RWPE2 (cell line): Measurements from ENCODE around the gene AMPH.

ENCODE experiments used
- ATAC-seq: fragments of 200-7000 bp; cut with Tn5 transposase; 3 replicates; pipeline ENCODE4 v1.9.1; 2021; ENCODE audit warnings: low read depth
- DNase-seq: peaks from one replicate; pipeline ENCODE4 v3.0.0-alpha.2; 2020; ENCODE audit warnings: low spot score
- H3K27ac ChIP-seq: fragments of 450-650 bp; 2 replicates; pipeline ENCODE4 v1.5.1; 2017; ENCODE audit warnings: mild to moderate bottlenecking; ENCODE audit not compliant: poor library complexity, severe bottlenecking
- H3K27me3 ChIP-seq: fragments of 250-450 bp; sonication (Bioruptor Pico); 2 replicates; pipeline ENCODE4 v1.5.1; 2021; ENCODE audit warnings: mild to moderate bottlenecking, moderate library complexity; ENCODE audit not compliant: insufficient read depth, poor library complexity, severe bottlenecking
- H3K36me3 ChIP-seq: fragments of 250-450 bp; sonication (Bioruptor Pico); 2 replicates; pipeline ENCODE4 v1.5.1; 2020; ENCODE audit warnings: low read depth, mild to moderate bottlenecking, moderate library complexity
- H3K4me1 ChIP-seq: fragments of 250-450 bp; sonication (Bioruptor Pico); 2 replicates; pipeline ENCODE4 v1.5.1; 2021; ENCODE audit warnings: mild to moderate bottlenecking, moderate library complexity; ENCODE audit not compliant: insufficient read depth, poor library complexity, severe bottlenecking
- H3K4me3 ChIP-seq: fragments of 250-450 bp; sonication (Bioruptor Pico); 2 replicates; pipeline ENCODE4 v1.5.1; 2021; ENCODE audit warnings: mild to moderate bottlenecking, moderate library complexity; ENCODE audit not compliant: severe bottlenecking
- H3K9me3 ChIP-seq: fragments of 250-450 bp; sonication (Bioruptor Pico); 2 replicates; pipeline ENCODE4 v1.5.1; 2021; ENCODE audit warnings: mild to moderate bottlenecking, moderate library complexity; ENCODE audit not compliant: severe bottlenecking
- CTCF ChIP-seq: fragments of 450-650 bp; IDR thresholded peaks from one replicate; pipeline ENCODE4 v1.5.1; 2017; ENCODE audit warnings: mild to moderate bottlenecking, moderate library complexity; ENCODE audit not compliant: poor library complexity, severe bottlenecking

The AMPH gene

GRCh38 chr7:38465956-38466355, 165.2 kb downstream of the AMPH start:
- DNase-seq (no peak), ATAC-seq (no peak)
- Histone ChIP-seq H3K4me3 (no peak overlapping the region), H3K27ac (no peak overlapping the region), H3K4me1 (peaks cover 3% of the 10 kb centered on the region), H3K27me3 (no peaks in the 10 kb centered on the region), H3K36me3 (no peaks in the 10 kb centered on the region), H3K9me3 (no peaks in the 10 kb centered on the region)
- no peak for TF ChIP-seq CTCF

GRCh38 chr7:38463277-38464225, 167.6 kb downstream of the AMPH start:
- H3K9me3 ChIP-seq = no peaks in the 10 kb centered on the region
- no peaks in the 10 kb centered on the region for H3K27me3 ChIP-seq
- peak; percentile 41; the same call in 1 of the 3 replicates for ATAC-seq
- DNase-seq = no peak
- no peak for TF ChIP-seq CTCF
- H3K4me3 ChIP-seq = no peak overlapping the region
- no peaks in the 10 kb centered on the region for H3K36me3 ChIP-seq
- H3K4me1 ChIP-seq = peaks cover 3% of the 10 kb centered on the region
- H3K27ac ChIP-seq = no peak overlapping the region

DNA sequence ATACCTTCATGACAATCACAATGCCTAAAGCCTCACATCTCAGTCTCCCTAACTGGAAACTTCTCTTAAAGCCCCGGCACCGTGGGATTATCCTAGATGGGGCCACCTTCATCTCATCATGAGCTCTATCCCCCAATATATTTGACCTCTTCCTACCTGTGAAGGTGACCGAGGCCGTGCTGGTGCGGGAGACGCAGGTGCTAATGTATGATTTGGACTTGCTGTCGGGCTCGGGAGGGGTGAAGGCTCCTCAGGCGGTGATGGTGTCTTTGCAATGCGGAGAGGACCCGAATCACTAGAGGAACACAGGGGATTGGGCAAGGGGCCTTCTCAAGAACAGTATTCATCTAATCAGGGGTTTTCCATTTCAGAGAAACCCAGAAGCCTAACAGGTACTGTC, 168.4 kb downstream of the AMPH start:
- ATAC-seq (no peak), DNase-seq (no peak)
- H3K4me3 ChIP-seq = no peak overlapping the region
- peaks cover 3% of the 10 kb centered on the region for H3K4me1 ChIP-seq
- no peak for TF ChIP-seq CTCF
- H3K27ac ChIP-seq = no peak overlapping the region
- no peaks in the 10 kb centered on the region for H3K27me3 ChIP-seq
- no peaks in the 10 kb centered on the region for H3K9me3 ChIP-seq
- no peaks in the 10 kb centered on the region for H3K36me3 ChIP-seq

DNA sequence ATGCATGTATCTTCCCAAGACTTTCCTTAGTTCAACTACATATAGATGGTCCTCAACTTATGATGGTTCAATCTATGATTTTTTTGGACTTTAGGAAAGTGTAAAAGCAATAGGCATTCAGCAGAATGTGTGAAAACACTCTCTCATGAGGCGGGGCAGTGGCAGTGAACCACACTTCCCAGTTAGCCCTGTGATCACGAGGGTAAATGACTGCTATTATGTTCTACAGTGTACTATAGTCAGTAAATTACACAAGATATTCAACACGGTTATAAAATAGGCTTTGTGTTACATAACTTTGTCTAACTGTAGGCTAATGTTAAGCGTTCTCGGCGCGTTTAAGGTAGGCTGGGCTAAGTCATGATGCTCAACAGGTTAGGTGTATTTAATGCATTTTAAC, 169.3 kb downstream of the AMPH start:
- Histone ChIP-seq H3K27ac (no peak overlapping the region), H3K4me3 (no peak overlapping the region), H3K36me3 (no peaks in the 10 kb centered on the region), H3K9me3 (no peaks in the 10 kb centered on the region), H3K4me1 (peaks cover 3% of the 10 kb centered on the region), H3K27me3 (no peaks in the 10 kb centered on the region)
- no peak for ATAC-seq
- no peak for DNase-seq
- no peak for TF ChIP-seq CTCF

- Histone ChIP-seq H3K9me3 (no peaks in the 10 kb centered on the region), H3K36me3 (no peaks in the 10 kb centered on the region), H3K4me3 (no peak overlapping the region), H3K4me1 (no peaks in the 10 kb centered on the region), H3K27ac (no peak overlapping the region), H3K27me3 (no peaks in the 10 kb centered on the region)
- no peak for DNase-seq
- ATAC-seq = no peak
- no peak for TF ChIP-seq CTCF
Observed at GRCh38 chr7:38453826-38454225, 177.3 kb downstream of the AMPH start.
